Measurements from ENCODE around the gene CCDC33. TPM values are rescaled to one million over a fixed set of nuclear protein-coding genes. Genes with fewer than 3 reads are reported as not detected.

The CCDC33 gene
- total RNA-seq, 1 experiment from 2014 or later: 0.15 TPM

GRCh38 chr15:74193905-74194304, 42.2 kb upstream of the CCDC33 start:
- ChIA-PET POLR2A (no interaction called here), CTCF (no interaction called here), RAD21 (ENCODE audit: low non-redundant PET in 1 of 2, low total read pairs in 2 of 2, uncharacterized antibody in 2 of 2, unreplicated experiment in 2 of 2) (no interaction called here)
- no peak overlapping the region for H3K4me3 ChIP-seq (replicated peaks in 1 of 2; ENCODE audit: low read depth in 1 of 2, low read length in 2 of 2)
- no TSS peak for BruUV-seq (replicated peaks)
- peaks cover 35% of the 10 kb centered on the region; the same call in 1 of the 2 replicates for H3K27me3 ChIP-seq (ENCODE audit: insufficient read depth, low read length)
- intact Hi-C loops (cut with micrococcal nuclease): no loop called here
- peaks cover 18 to 60% of the 10 kb centered on the region in 2 experiments for H3K4me1 ChIP-seq (ENCODE audit: control insufficient read depth in 1 of 2, insufficient read depth in 2 of 2, low read length in 2 of 2)
- no peak for DNase-seq (ENCODE audit: low read depth, low spot score)
- no peak overlapping the region for H3K9ac ChIP-seq (ENCODE audit: low read length)
- TF ChIP-seq TCF7L2 (IDR thresholded peaks at IDR 0.05; ENCODE audit: borderline replicate concordance, extremely low read depth, insufficient read depth, insufficient read length): no peak
- TF ChIP-seq POLR2A (IDR thresholded peaks at IDR 0.05; ENCODE audit: borderline replicate concordance, extremely low read depth, insufficient read depth, insufficient read length): no peak
- no peak for TF ChIP-seq SP1 (IDR thresholded peaks at IDR 0.05; ENCODE audit: low read depth)
- no peak for TF ChIP-seq MAX (IDR thresholded peaks at IDR 0.05)
- TF ChIP-seq ELF1 (IDR thresholded peaks at IDR 0.05; ENCODE audit: borderline replicate concordance, low read depth): no peak
- TF ChIP-seq ZNF274 (IDR thresholded peaks at IDR 0.05; ENCODE audit: low read depth, low read length): no peak
- no peak for TF ChIP-seq EZH2 (IDR thresholded peaks at IDR 0.05)
- TF ChIP-seq ZFX (IDR thresholded peaks at IDR 0.05): no peak
- no peak for TF ChIP-seq POLR2AphosphoS5 (IDR thresholded peaks at IDR 0.05; ENCODE audit: low read depth, low read length)
- TF ChIP-seq JUND (IDR thresholded peaks at IDR 0.05): no peak
- no peak for TF ChIP-seq EZH2phosphoT487 (IDR thresholded peaks at IDR 0.05; ENCODE audit: borderline replicate concordance)
- no peak for TF ChIP-seq YY1 (IDR thresholded peaks at IDR 0.05; ENCODE audit: extremely low read depth, insufficient replicate concordance, low read depth, low read length)
- TF ChIP-seq EGR1 (IDR thresholded peaks at IDR 0.05; ENCODE audit: low read depth): no peak
- TF ChIP-seq, protein P1, sequence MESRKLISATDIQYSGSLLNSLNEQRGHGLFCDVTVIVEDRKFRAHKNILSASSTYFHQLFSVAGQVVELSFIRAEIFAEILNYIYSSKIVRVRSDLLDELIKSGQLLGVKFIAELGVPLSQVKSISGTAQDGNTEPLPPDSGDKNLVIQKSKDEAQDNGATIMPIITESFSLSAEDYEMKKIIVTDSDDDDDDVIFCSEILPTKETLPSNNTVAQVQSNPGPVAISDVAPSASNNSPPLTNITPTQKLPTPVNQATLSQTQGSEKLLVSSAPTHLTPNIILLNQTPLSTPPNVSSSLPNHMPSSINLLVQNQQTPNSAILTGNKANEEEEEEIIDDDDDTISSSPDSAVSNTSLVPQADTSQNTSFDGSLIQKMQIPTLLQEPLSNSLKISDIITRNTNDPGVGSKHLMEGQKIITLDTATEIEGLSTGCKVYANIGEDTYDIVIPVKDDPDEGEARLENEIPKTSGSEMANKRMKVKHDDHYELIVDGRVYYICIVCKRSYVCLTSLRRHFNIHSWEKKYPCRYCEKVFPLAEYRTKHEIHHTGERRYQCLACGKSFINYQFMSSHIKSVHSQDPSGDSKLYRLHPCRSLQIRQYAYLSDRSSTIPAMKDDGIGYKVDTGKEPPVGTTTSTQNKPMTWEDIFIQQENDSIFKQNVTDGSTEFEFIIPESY (IDR thresholded peaks at IDR 0.05; ENCODE audit: extremely low read depth, insufficient replicate concordance, low read length): no peak
- TF ChIP-seq CBX3 (IDR thresholded peaks at IDR 0.05; ENCODE audit: low read depth): no peak
- TF ChIP-seq FOSL1 (IDR thresholded peaks at IDR 0.05; ENCODE audit: low read depth): no peak
- TF ChIP-seq, protein P2, sequence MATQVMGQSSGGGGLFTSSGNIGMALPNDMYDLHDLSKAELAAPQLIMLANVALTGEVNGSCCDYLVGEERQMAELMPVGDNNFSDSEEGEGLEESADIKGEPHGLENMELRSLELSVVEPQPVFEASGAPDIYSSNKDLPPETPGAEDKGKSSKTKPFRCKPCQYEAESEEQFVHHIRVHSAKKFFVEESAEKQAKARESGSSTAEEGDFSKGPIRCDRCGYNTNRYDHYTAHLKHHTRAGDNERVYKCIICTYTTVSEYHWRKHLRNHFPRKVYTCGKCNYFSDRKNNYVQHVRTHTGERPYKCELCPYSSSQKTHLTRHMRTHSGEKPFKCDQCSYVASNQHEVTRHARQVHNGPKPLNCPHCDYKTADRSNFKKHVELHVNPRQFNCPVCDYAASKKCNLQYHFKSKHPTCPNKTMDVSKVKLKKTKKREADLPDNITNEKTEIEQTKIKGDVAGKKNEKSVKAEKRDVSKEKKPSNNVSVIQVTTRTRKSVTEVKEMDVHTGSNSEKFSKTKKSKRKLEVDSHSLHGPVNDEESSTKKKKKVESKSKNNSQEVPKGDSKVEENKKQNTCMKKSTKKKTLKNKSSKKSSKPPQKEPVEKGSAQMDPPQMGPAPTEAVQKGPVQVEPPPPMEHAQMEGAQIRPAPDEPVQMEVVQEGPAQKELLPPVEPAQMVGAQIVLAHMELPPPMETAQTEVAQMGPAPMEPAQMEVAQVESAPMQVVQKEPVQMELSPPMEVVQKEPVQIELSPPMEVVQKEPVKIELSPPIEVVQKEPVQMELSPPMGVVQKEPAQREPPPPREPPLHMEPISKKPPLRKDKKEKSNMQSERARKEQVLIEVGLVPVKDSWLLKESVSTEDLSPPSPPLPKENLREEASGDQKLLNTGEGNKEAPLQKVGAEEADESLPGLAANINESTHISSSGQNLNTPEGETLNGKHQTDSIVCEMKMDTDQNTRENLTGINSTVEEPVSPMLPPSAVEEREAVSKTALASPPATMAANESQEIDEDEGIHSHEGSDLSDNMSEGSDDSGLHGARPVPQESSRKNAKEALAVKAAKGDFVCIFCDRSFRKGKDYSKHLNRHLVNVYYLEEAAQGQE (IDR thresholded peaks at IDR 0.05; ENCODE audit: low read depth): no peak
- TF ChIP-seq CEBPB (IDR thresholded peaks at IDR 0.05; ENCODE audit: low read depth): no peak
- no peak for TF ChIP-seq SRF (IDR thresholded peaks at IDR 0.05; ENCODE audit: low read depth)
- no peak for TF ChIP-seq SIN3A (IDR thresholded peaks at IDR 0.05; ENCODE audit: low read depth)
- H3K9me2 ChIP-seq (ENCODE audit: insufficient read depth): no peaks in the 10 kb centered on the region
- H2AFZ ChIP-seq (ENCODE audit: low read depth, low read length, poor library complexity, severe bottlenecking): no peak overlapping the region
- H3K79me2 ChIP-seq (ENCODE audit: insufficient read depth, low read length): no peaks in the 10 kb centered on the region
- no peaks in the 10 kb centered on the region for H4K20me1 ChIP-seq (ENCODE audit: insufficient read depth)
- peak overlapping the region; percentile 46; the same call in 1 of the 2 replicates for H3K4me2 ChIP-seq (ENCODE audit: low read length)
- H3K27ac ChIP-seq (ENCODE audit: low read depth, low read length): 0 out of 2 replicates have a peak overlapping the region, but pooled peaks have one; percentile 4
- H3K36me3 ChIP-seq (ENCODE audit: control insufficient read depth in 1 of 2, insufficient read depth in 2 of 2, low read length in 2 of 2): no peaks in the 10 kb centered on the region
- H3K9me3 ChIP-seq (ENCODE audit: control insufficient read depth in 1 of 2, insufficient read depth in 1 of 2, low read depth in 1 of 2, low read length in 2 of 2): no peaks in the 10 kb centered on the region
- no peak for ATAC-seq

Measured in HCT116 (cell line).